IMR-90 (cell line): ENCODE measurements around the gene SMIM24. TPM values are rescaled to one million over a fixed set of nuclear protein-coding genes. Genes with fewer than 3 reads are reported as not detected.
"Not testable (repeated sequence)": the region's sequence is repeated elsewhere in the genome, so short reads cannot be mapped to it uniquely, and the experiment has no call there.

Experiments
- ATAC-seq: fragments of 200-7000 bp; cut with Tn5 transposase; 2 replicates; pipeline ENCODE4 v1.9.1; 2020; ENCODE audit warnings: low read depth, mild to moderate bottlenecking, moderate library complexity
- BruUV-seq: library from RNA; stranded (reverse); fragments of 400-500 nt; replicated peaks from 2 replicates; lab custom pipeline; 2021; lab: Mats Ljungman, UMichigan
- CTCF ChIA-PET: fragments of 300-600 bp; formaldehyde crosslinking; extraction: SDS; loops from one replicate; lab custom pipeline; 2021; ENCODE audit warnings: antibody characterized with exemption; lab: Yijun Ruan, JAX
- POLR2A ChIA-PET: fragments of 300-600 bp; sonication (Branson Sonifier 250); formaldehyde crosslinking; loops from one replicate; lab custom pipeline; 2022; ENCODE audit warnings: antibody characterized with exemption; ENCODE audit not compliant: unreplicated experiment; lab: Charles Lee
- DNase-seq: peaks from one replicate; pipeline ENCODE4 v3.0.0; 2013
- H2AFZ ChIP-seq: replicated peaks from 2 replicates; pipeline ENCODE3; 2013; ENCODE audit warnings: low read length, mild to moderate bottlenecking; ENCODE audit not compliant: poor library complexity
- H2AK5ac ChIP-seq: 2 replicates; pipeline ENCODE4 v1.6.1; 2013; ENCODE audit warnings: low read depth, low read length, inconsistent platforms
- H2AK9ac ChIP-seq: replicated peaks from 2 replicates; pipeline ENCODE3; 2013; ENCODE audit warnings: mild to moderate bottlenecking, low read depth, low read length, moderate library complexity; ENCODE audit not compliant: poor library complexity
- H2BK120ac ChIP-seq: 2 replicates; pipeline ENCODE4 v1.6.1; 2013; ENCODE audit warnings: low read depth, low read length, inconsistent platforms
- H2BK15ac ChIP-seq: 3 replicates; pipeline ENCODE4 v1.6.1; 2013; ENCODE audit warnings: low read depth, low read length, inconsistent platforms
- H2BK20ac ChIP-seq: 2 replicates; pipeline ENCODE4 v1.6.1; 2013; ENCODE audit warnings: low read depth, mild to moderate bottlenecking, inconsistent platforms, low read length, moderate library complexity
- H2BK5ac ChIP-seq: 2 replicates; pipeline ENCODE4 v1.6.1; 2013; ENCODE audit warnings: mild to moderate bottlenecking, low read depth, low read length, inconsistent platforms; ENCODE audit not compliant: poor library complexity, severe bottlenecking
- H3K14ac ChIP-seq: replicated peaks from 2 replicates; pipeline ENCODE4 v1.6.1; 2013; ENCODE audit warnings: low read depth, low read length, inconsistent platforms
- H3K18ac ChIP-seq: 2 replicates; pipeline ENCODE4 v1.6.1; 2013; ENCODE audit warnings: low read depth, low read length, control low read depth
- H3K23ac ChIP-seq: 2 replicates; pipeline ENCODE4 v1.6.1; 2013; ENCODE audit warnings: low read depth, low read length, inconsistent platforms
- H3K27ac ChIP-seq: 2 replicates; pipeline ENCODE4 v1.5.1; 2013; ENCODE audit warnings: mild to moderate bottlenecking, control low read depth, low read length; ENCODE audit not compliant: insufficient read depth
- H3K27me3 ChIP-seq: 2 replicates; pipeline ENCODE4 v1.6.1; 2013; ENCODE audit warnings: low read length; ENCODE audit not compliant: control insufficient read depth, insufficient read depth
- H3K36me3 ChIP-seq: 2 replicates; pipeline ENCODE4 v1.6.1; 2013; ENCODE audit warnings: low read length, mixed read lengths; ENCODE audit not compliant: control insufficient read depth, insufficient read depth
- H3K4ac ChIP-seq: 2 replicates; pipeline ENCODE4 v1.6.1; 2013; ENCODE audit warnings: low read depth, low read length, inconsistent platforms
- H3K4me1 ChIP-seq: 2 replicates; pipeline ENCODE4 v1.6.1; 2013; ENCODE audit warnings: low read length, mixed read lengths; ENCODE audit not compliant: control insufficient read depth, insufficient read depth
- H3K4me2 ChIP-seq: 2 replicates; pipeline ENCODE4 v1.6.1; 2013; ENCODE audit warnings: low read depth, mild to moderate bottlenecking, control low read depth, low read length, moderate library complexity
- H3K4me3 ChIP-seq: 2 replicates; pipeline ENCODE4 v1.5.1; 2013; ENCODE audit warnings: low read depth, mild to moderate bottlenecking, control low read depth, low read length, moderate library complexity; ENCODE audit not compliant: insufficient read depth
- H3K56ac ChIP-seq: 2 replicates; pipeline ENCODE4 v1.6.1; 2013; ENCODE audit warnings: low read length, inconsistent platforms; ENCODE audit not compliant: insufficient read depth; ENCODE audit errors: extremely low read depth
- H3K79me1 ChIP-seq, 2 experiments: 2 replicates each; pipeline ENCODE4 v1.6.1; 2013; ENCODE audit warnings: low read length in 2 of 2, inconsistent platforms in 1 of 2, low read depth in 1 of 2
- H3K9ac ChIP-seq: 2 replicates; pipeline ENCODE4 v1.6.1; 2013; ENCODE audit warnings: low read depth, low read length, control low read depth
- H3K9me1 ChIP-seq: 2 replicates; pipeline ENCODE4 v1.6.1; 2013; ENCODE audit warnings: low read length, inconsistent platforms; ENCODE audit not compliant: insufficient read depth
- H3K9me3 ChIP-seq: 2 replicates; pipeline ENCODE4 v1.6.1; 2013; ENCODE audit warnings: low read length; ENCODE audit not compliant: control insufficient read depth, insufficient read depth
- H4K20me1 ChIP-seq: 2 replicates; pipeline ENCODE4 v1.6.1; 2013; ENCODE audit warnings: low read length, inconsistent platforms; ENCODE audit not compliant: insufficient read depth
- H4K5ac ChIP-seq: 2 replicates; pipeline ENCODE4 v1.6.1; 2013; ENCODE audit warnings: mild to moderate bottlenecking, low read depth, low read length, control low read depth
- H4K8ac ChIP-seq, 2 experiments: 2 replicates each; pipeline ENCODE4 v1.6.1; 2013; ENCODE audit warnings: low read depth in 2 of 2, low read length in 2 of 2, control low read depth in 1 of 2, inconsistent platforms in 1 of 2
- H4K91ac ChIP-seq: 2 replicates; pipeline ENCODE4 v1.6.1; 2013; ENCODE audit warnings: low read depth, low read length, inconsistent platforms; ENCODE audit not compliant: insufficient read depth
- FOS ChIP-seq: fragments of 150-350 bp; IDR thresholded peaks from 2 replicates; pipeline ENCODE4 v1.6.1; 2016; ENCODE audit warnings: low read depth, low read length
- NFE2L2 ChIP-seq: fragments of 150-350 bp; IDR thresholded peaks from 2 replicates; pipeline ENCODE4 v1.6.1; 2016; ENCODE audit warnings: low read depth, mild to moderate bottlenecking, low read length
- RCOR1 ChIP-seq: IDR thresholded peaks from 2 replicates; pipeline ENCODE4 v1.6.1; 2012; ENCODE audit warnings: mild to moderate bottlenecking, low read length, improper control_type of control experiment; ENCODE audit not compliant: insufficient replicate concordance
- WGBS, 2 experiments: methylation state at CpG; one replicate each; pipeline versions ENCODE4 v1.1.5 to v1.1.7; 2013; ENCODE audit warnings: missing lambda C conversion rate in 2 of 2; ENCODE audit not compliant: insufficient read length in 1 of 2; ENCODE audit errors: extremely low coverage in 2 of 2; 5-methylcytosine and 5-hydroxymethylcytosine counted together
- dilution Hi-C: fragments of 300-500 bp; cut with HindIII; formaldehyde crosslinking; loops from one replicate; pipeline ENCODE4 v1.14.3; 2018; ENCODE audit warnings: low sequenced_read_pairs; ENCODE audit not compliant: unreplicated experiment
- in situ Hi-C: fragments of 300-500 bp; cut with MboI; formaldehyde crosslinking; loops from 3 replicates; pipeline ENCODE4 v1.14.3; 2019; ENCODE audit warnings: low sequenced_read_pairs, inconsistent platforms, mixed read lengths
- intact Hi-C: fragments of 100-400 bp; cut with micrococcal nuclease; formaldehyde crosslinking; loops from 2 replicates; pipeline ENCODE4 v1.10.0; 2022
- polyA plus RNA-seq, 3 experiments: library from polyadenylated mRNA; depleted of rRNA; stranded (reverse); fragments of >200 nt; gene quantifications; 2 replicates each; pipeline ENCODE4 v1.2.3, GENCODE V29; 2012; ENCODE audit warnings: low replicate concordance in 1 of 3
- total RNA-seq: library from RNA; depleted of rRNA; stranded (reverse); fragments of >200 nt; gene quantifications from 2 replicates; pipeline ENCODE4 v1.2.3, GENCODE V29; 2012
- TF ChIP-seq, protein P1 (sequence below): fragments of 150-350 bp; IDR thresholded peaks from 2 replicates; pipeline ENCODE4 v1.6.1; 2017; ENCODE audit warnings: mild to moderate bottlenecking, antibody characterized with exemption, low read length, low read depth

Gene SMIM24
- total and polyA plus RNA-seq, 2 of the 4 experiments (the other 2 are of a cell fraction): not detected

DNA sequence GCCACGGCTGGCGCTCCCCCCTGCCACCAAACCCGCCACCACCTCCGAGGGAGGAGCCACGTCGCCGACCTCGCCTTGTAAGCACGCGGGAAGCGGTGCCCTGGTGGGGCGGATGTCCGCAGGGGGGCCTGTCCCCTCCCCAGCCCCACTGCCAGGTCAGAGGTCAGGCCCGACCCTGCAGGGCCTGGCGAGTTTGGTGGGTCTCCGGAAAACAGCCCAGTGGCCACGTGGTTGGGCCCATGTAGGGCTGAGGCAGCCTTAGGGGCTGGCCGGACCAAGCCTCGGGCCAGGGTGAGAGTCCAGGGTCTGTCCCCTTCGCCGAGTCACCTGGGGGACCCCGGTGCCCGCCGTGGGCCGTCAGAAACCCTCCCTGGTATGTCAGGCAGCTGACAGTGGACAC lies 26.5 kb downstream of the SMIM24 start:
- Histone ChIP-seq H3K36me3 (peaks cover 58% of the 10 kb centered on the region), H4K8ac (no peak overlapping the region), H3K18ac (no peak overlapping the region), H3K4me1 (peaks cover 19% of the 10 kb centered on the region), H3K14ac (no peak overlapping the region), H2AK5ac (no peak overlapping the region), H4K91ac (no peak overlapping the region), H3K4me3 (no peak overlapping the region), H3K56ac (no peak overlapping the region), H3K4me2 (no peak overlapping the region), H2BK15ac (no peak overlapping the region), H3K79me1 (peaks cover 36 to 68% of the 10 kb centered on the region in 2 experiments), H2BK120ac (no peak overlapping the region), H3K9me3 (no peaks in the 10 kb centered on the region), H3K27me3 (no peaks in the 10 kb centered on the region), H3K9me1 (peaks cover 9% of the 10 kb centered on the region), H3K27ac (no peak overlapping the region; the same call in 1 of the 2 replicates), H3K9ac (no peak overlapping the region), H4K20me1 (peaks cover 49% of the 10 kb centered on the region), H2AFZ (no peak overlapping the region), H2AK9ac (no peak overlapping the region), H3K23ac (no peak overlapping the region), H2BK20ac (no peak overlapping the region), H4K5ac (no peak overlapping the region), H2BK5ac (no peak overlapping the region), H3K4ac (no peak overlapping the region)
- CTCF ChIA-PET: no interaction called here
- no TSS peak for BruUV-seq
- dilution Hi-C loops (no loop called here), intact Hi-C loops (no loop called here), in situ Hi-C loops (no loop called here)
- 97% methylated on average over 7 of the region's 25 CpGs; no CpG with 5 or more reads in 1 of the 2 experiments for WGBS, 2 experiments
- ATAC-seq (no peak), DNase-seq (no peak)
- POLR2A ChIA-PET: no interaction called here
- TF ChIP-seq FOS (no peak), NFE2L2 (no peak), RCOR1 (no peak)
- TF ChIP-seq, protein P1, sequence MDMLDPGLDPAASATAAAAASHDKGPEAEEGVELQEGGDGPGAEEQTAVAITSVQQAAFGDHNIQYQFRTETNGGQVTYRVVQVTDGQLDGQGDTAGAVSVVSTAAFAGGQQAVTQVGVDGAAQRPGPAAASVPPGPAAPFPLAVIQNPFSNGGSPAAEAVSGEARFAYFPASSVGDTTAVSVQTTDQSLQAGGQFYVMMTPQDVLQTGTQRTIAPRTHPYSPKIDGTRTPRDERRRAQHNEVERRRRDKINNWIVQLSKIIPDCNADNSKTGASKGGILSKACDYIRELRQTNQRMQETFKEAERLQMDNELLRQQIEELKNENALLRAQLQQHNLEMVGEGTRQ: no peak

DNA sequence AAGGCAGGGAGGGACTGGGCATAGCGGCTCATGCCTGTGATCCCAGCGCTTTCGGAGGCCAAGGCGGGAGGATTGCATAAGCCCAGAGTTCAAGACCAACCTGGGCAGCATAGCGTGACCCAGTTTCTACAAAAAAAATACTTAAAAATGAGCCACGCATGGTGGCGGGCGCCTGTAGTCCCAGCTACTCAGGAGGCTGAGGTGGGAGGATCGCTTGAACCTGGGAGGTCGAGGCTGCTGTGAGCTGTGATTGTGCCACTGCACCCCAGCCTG lies 27.4 kb downstream of the SMIM24 start:
- BruUV-seq, H2AFZ ChIP-seq, DNase-seq, H4K91ac ChIP-seq, POLR2A ChIA-PET, H3K9me3 ChIP-seq, H3K9ac ChIP-seq, H3K27me3 ChIP-seq, H3K9me1 ChIP-seq, ATAC-seq, CTCF ChIA-PET, dilution Hi-C loops, H2AK9ac ChIP-seq, H3K4me2 ChIP-seq, H3K23ac ChIP-seq, H3K56ac ChIP-seq, intact Hi-C loops, H2BK20ac ChIP-seq, in situ Hi-C loops, H4K5ac ChIP-seq, H3K4me3 ChIP-seq, H2BK15ac ChIP-seq, H3K18ac ChIP-seq: not testable (repeated sequence)
- Histone ChIP-seq H3K79me1 (peaks cover 28 to 67% of the 10 kb centered on the region in 2 experiments), H3K14ac (0 out of 2 replicates have a peak overlapping the region, but pooled peaks have one; percentile 5), H3K27ac (peak overlapping the region; percentile 3; the same call in 1 of the 2 replicates), H2BK5ac (peak overlapping the region; percentile 7), H4K20me1 (peaks cover 45% of the 10 kb centered on the region), H3K4ac (peak overlapping the region; percentile 65; the same call in 1 of the 2 replicates), H2AK5ac (peak overlapping the region; percentile 99), H3K36me3 (peaks cover 62% of the 10 kb centered on the region), H4K8ac (peak overlapping the region in 1 of 2 experiments; percentile 67; a peak in 2 of 4 replicates), H2BK120ac (peak overlapping the region; percentile 27; the same call in 1 of the 2 replicates), H3K4me1 (peaks cover 11% of the 10 kb centered on the region)
- no CpG with 5 or more reads among the region's 10 CpGs for WGBS, 2 experiments
